Measurements from ENCODE around the gene ASMTL.

DNA sequence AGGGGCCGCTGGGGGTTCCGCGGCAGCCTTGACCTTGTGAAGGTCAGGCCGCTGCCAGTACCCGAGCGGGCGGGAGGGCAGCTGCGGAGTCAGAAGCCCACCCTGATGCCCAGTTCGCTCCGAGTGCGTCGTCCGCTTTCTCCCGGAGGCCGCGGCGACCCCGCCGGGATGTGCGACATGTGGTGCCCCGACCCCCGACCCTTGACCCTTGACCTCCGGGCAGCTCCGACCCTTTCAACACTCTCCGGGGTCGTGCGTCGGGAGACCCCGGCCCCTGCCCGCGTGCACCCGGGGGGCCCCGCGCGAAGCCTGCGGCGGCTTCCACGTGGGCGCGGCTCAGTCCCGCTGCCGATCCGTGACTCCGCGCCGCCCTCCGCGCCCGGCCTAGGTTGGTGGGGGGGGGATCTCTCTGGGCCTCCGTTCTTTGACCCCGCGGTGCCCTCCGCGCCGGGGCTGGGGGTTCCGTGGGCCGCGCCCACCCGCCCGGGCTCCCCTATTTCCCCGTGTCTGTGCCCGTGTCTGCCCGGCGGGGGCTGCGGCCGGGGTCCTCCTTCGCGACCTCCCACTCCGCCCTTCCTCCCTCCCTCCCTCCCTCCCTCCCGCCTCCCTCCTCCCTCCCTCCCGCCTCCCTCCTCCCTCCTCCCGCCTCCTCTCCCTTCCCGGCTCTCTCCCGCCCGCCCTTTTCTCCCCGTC lies 60.2 kb downstream of the ASMTL start:
- TF ChIP-seq, protein P1, sequence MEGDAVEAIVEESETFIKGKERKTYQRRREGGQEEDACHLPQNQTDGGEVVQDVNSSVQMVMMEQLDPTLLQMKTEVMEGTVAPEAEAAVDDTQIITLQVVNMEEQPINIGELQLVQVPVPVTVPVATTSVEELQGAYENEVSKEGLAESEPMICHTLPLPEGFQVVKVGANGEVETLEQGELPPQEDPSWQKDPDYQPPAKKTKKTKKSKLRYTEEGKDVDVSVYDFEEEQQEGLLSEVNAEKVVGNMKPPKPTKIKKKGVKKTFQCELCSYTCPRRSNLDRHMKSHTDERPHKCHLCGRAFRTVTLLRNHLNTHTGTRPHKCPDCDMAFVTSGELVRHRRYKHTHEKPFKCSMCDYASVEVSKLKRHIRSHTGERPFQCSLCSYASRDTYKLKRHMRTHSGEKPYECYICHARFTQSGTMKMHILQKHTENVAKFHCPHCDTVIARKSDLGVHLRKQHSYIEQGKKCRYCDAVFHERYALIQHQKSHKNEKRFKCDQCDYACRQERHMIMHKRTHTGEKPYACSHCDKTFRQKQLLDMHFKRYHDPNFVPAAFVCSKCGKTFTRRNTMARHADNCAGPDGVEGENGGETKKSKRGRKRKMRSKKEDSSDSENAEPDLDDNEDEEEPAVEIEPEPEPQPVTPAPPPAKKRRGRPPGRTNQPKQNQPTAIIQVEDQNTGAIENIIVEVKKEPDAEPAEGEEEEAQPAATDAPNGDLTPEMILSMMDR (IDR thresholded peaks at IDR 0.05) = no peak
- peak; percentile 25 to 30 for TF ChIP-seq POLR2A (IDR thresholded peaks at IDR 0.05)
